Measurements from ENCODE around the gene CPPED1. TPM values are rescaled to one million over a fixed set of nuclear protein-coding genes. Genes with fewer than 3 reads are reported as not detected.
A peak's percentile ranks its signal among the peaks of the same experiment; 100 is the strongest.

CPPED1 gene
- total RNA-seq, 1 donor from 2014 or later: 15.0 TPM

DNA sequence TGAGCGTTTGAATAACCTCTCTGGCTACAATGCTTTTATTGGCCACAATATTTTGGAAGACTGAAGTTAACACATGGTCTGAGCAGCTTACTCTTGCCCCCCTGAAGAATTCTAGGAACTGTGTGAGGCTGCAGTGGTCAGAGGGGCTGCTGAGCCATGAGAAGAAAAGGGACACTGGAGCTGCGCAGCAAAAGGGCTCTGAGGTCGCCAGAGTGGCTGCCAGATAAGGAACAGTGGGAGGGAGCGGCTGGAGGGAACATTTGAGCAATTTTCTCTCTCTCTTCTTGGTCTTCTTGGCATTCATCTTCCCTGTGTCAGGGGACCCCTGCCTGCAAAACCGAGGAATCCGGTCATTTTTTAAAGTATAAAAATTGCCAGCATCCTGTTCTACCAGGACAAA is 66.1 kb downstream of the CPPED1 start:
- no peak for TF ChIP-seq CTCF (conservative IDR thresholded peaks at IDR 0.05; ENCODE audit: low read depth, low read length)
- no peak for DNase-seq (ENCODE audit: low read depth)
- no peak overlapping the region for H3K4me3 ChIP-seq (ENCODE audit: low read depth, low read length)

DNA sequence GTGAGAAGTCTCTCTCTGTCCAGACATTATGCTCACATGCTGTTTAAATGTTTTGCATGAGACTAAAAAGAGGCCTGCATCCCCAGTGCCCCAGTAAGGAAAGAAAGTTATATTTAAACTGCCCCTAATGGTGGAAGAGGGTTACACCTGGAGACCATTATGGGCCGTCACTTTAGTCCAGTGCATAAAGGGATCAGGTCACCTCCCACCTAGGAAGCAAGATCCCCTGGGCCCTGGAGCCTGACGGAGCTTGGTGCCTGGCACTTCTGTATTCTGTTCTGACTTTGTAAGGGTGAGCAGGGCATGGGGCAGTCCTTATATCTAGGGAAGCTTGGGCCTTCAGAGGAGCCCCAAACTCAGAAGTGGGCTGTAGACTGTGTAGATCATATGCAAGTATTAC is 67.9 kb downstream of the CPPED1 start:
- no peak for TF ChIP-seq CTCF (conservative IDR thresholded peaks at IDR 0.05; ENCODE audit: low read depth, low read length)
- DNase-seq (ENCODE audit: low read depth): no peak
- H3K4me3 ChIP-seq (ENCODE audit: low read depth, low read length): no peak overlapping the region

- no peak for DNase-seq (ENCODE audit: low read depth)
- TF ChIP-seq CTCF (conservative IDR thresholded peaks at IDR 0.05; ENCODE audit: low read depth, low read length): no peak
- H3K4me3 ChIP-seq (ENCODE audit: low read depth, low read length): no peak overlapping the region
Measured at GRCh38 chr16:12732600-12732999, 71.1 kb downstream of the CPPED1 start.

DNA sequence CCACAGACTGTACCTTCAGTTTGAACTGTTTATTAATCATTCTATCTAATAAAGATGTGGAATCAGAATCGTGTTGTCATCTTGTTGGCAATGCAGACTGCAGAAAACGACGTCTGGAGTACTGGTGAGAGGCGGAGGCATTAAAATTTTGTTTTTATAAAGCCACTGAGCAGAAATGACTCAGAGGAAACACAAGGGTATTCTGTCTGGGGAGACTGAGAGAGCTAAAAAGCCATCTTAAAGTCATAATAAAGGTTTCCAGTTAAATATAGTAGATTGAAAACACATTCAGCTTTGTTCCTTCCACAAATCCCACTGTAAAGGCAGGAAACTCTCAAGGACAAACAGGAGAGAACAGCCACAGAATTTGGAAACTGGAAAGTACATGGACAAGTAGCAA is 74.2 kb downstream of the CPPED1 start:
- TF ChIP-seq CTCF (conservative IDR thresholded peaks at IDR 0.05; ENCODE audit: low read depth, low read length): no peak
- H3K4me3 ChIP-seq (ENCODE audit: low read depth, low read length): no peak overlapping the region
- DNase-seq (ENCODE audit: low read depth): no peak

- peak; percentile 23 for DNase-seq (ENCODE audit: low read depth)
- TF ChIP-seq CTCF (conservative IDR thresholded peaks at IDR 0.05; ENCODE audit: low read depth, low read length): no peak
- H3K4me3 ChIP-seq (ENCODE audit: low read depth, low read length): no peak overlapping the region
Measured at GRCh38 chr16:12728469-12728868, 75.2 kb downstream of the CPPED1 start.

GRCh38 chr16:12724226-12724625 is 79.5 kb downstream of the CPPED1 start:
- DNase-seq (ENCODE audit: low read depth): no peak
- no peak for TF ChIP-seq CTCF (conservative IDR thresholded peaks at IDR 0.05; ENCODE audit: low read depth, low read length)
- H3K4me3 ChIP-seq (ENCODE audit: low read depth, low read length): no peak overlapping the region

DNA sequence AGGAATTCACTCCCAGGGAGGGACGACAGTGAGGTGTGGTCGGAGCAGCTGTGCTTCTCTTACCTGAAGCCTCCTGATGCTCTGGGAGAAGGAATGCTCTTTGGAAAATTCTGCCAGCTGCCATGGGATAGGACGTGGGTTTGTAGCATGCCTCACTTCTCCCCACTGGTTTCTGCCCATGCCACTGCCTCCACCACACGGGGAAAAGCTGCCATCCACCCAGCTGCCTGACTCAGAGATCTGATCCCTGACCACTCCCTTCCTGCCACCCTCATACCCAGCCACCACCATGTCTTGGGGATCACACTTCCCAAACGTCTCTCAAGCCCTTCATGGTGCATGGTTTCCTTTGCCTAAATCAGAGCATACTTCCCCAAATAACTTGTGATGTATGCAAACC is 80.0 kb downstream of the CPPED1 start:
- TF ChIP-seq CTCF (conservative IDR thresholded peaks at IDR 0.05; ENCODE audit: low read depth, low read length): no peak
- DNase-seq (ENCODE audit: low read depth): no peak
- no peak overlapping the region for H3K4me3 ChIP-seq (ENCODE audit: low read depth, low read length)
